ENCODE data around the gene CENPC. TPM values are rescaled to one million over a fixed set of nuclear protein-coding genes. Genes with fewer than 3 reads are reported as not detected.

The CENPC gene
- polyA plus RNA-seq, 2 of the 4 experiments (the other 2 are of a cell fraction), result 5.6 to 9.0 TPM

- ATAC-seq (no peak), FAIRE-seq (no peak), DNase-seq (ENCODE audit: low read depth in 1 of 2, low spot score in 1 of 2) (no peak)
- ChIA-PET POLR2A (no interaction called here), CTCF (no interaction called here)
- H3K27ac ChIP-seq, result no peak overlapping the region
- 36% methylated on average over 2 of the region's 2 CpGs for WGBS (ENCODE audit: missing lambda C conversion rate)
- no peak overlapping the region for H3K4me3 ChIP-seq
- H3K4me2 ChIP-seq, result no peak overlapping the region
- TF ChIP-seq CEBPB (IDR thresholded peaks at IDR 0.05), result no peak
- no peak for TF ChIP-seq BHLHE40 (IDR thresholded peaks at IDR 0.05; ENCODE audit: low read depth, low read length)
- TF ChIP-seq, protein P1, sequence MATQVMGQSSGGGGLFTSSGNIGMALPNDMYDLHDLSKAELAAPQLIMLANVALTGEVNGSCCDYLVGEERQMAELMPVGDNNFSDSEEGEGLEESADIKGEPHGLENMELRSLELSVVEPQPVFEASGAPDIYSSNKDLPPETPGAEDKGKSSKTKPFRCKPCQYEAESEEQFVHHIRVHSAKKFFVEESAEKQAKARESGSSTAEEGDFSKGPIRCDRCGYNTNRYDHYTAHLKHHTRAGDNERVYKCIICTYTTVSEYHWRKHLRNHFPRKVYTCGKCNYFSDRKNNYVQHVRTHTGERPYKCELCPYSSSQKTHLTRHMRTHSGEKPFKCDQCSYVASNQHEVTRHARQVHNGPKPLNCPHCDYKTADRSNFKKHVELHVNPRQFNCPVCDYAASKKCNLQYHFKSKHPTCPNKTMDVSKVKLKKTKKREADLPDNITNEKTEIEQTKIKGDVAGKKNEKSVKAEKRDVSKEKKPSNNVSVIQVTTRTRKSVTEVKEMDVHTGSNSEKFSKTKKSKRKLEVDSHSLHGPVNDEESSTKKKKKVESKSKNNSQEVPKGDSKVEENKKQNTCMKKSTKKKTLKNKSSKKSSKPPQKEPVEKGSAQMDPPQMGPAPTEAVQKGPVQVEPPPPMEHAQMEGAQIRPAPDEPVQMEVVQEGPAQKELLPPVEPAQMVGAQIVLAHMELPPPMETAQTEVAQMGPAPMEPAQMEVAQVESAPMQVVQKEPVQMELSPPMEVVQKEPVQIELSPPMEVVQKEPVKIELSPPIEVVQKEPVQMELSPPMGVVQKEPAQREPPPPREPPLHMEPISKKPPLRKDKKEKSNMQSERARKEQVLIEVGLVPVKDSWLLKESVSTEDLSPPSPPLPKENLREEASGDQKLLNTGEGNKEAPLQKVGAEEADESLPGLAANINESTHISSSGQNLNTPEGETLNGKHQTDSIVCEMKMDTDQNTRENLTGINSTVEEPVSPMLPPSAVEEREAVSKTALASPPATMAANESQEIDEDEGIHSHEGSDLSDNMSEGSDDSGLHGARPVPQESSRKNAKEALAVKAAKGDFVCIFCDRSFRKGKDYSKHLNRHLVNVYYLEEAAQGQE (IDR thresholded peaks at IDR 0.05), result no peak
- TF ChIP-seq, protein P2, sequence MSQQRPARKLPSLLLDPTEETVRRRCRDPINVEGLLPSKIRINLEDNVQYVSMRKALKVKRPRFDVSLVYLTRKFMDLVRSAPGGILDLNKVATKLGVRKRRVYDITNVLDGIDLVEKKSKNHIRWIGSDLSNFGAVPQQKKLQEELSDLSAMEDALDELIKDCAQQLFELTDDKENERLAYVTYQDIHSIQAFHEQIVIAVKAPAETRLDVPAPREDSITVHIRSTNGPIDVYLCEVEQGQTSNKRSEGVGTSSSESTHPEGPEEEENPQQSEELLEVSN (IDR thresholded peaks at IDR 0.05; ENCODE audit: borderline replicate concordance, low read depth), result no peak
- 0 out of 3 replicates have a peak, but pooled peaks cover 4% of the 10 kb centered on the region for H3K4me1 ChIP-seq
- H3K9me3 ChIP-seq, result no peaks in the 10 kb centered on the region
Observed at GRCh38 chr4:67437974-67438713, 107.2 kb downstream of the CENPC start.

GRCh38 chr4:67436742-67437141, 108.6 kb downstream of the CENPC start:
- POLR2A ChIA-PET, result no interaction called here
- ATAC-seq (no peak), FAIRE-seq (no peak), DNase-seq (ENCODE audit: low read depth in 1 of 2, low spot score in 1 of 2) (no peak)
- 77% methylated on average over 2 of the region's 2 CpGs for WGBS (ENCODE audit: missing lambda C conversion rate)
- CTCF ChIA-PET, result no interaction called here
- TF ChIP-seq, protein P3, sequence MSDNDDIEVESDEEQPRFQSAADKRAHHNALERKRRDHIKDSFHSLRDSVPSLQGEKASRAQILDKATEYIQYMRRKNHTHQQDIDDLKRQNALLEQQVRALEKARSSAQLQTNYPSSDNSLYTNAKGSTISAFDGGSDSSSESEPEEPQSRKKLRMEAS (IDR thresholded peaks at IDR 0.05), result no peak
- TF ChIP-seq ZC3H11A (IDR thresholded peaks at IDR 0.05) (no peak), SREBF2 (IDR thresholded peaks at IDR 0.05) (no peak), RAD21 (conservative IDR thresholded peaks at IDR 0.05 in 1 of 2, IDR thresholded peaks at IDR 0.05 in 1 of 2) (no peak), FOSL2 (IDR thresholded peaks at IDR 0.05) (no peak), FOSL2 (CRISPR knock-in tag; IDR thresholded peaks at IDR 0.05) (no peak), HOXA7 (CRISPR knock-in tag; IDR thresholded peaks at IDR 0.05) (no peak), KDM1A (IDR thresholded peaks at IDR 0.05; ENCODE audit: low read depth) (no peak), ESRRA (IDR thresholded peaks at IDR 0.05; ENCODE audit: borderline replicate concordance, low read length) (no peak), EHF (CRISPR knock-in tag; IDR thresholded peaks at IDR 0.05) (no peak)
- Histone ChIP-seq H3K9me3 (no peaks in the 10 kb centered on the region), H3K27ac (no peak overlapping the region), H3K4me1 (0 out of 3 replicates have a peak, but pooled peaks cover 4% of the 10 kb centered on the region), H3K4me2 (no peak overlapping the region), H3K4me3 (no peak overlapping the region)

GRCh38 chr4:67430989-67431388, 114.3 kb downstream of the CENPC start:
- Histone ChIP-seq H3K27ac (no peak overlapping the region), H3K4me1 (no peaks in the 10 kb centered on the region), H3K4me2 (no peak overlapping the region), H3K9me3 (no peaks in the 10 kb centered on the region), H3K4me3 (no peak overlapping the region)
- CTCF ChIA-PET, result no interaction called here
- POLR2A ChIA-PET, result no interaction called here
- TF ChIP-seq FOSL2 (IDR thresholded peaks at IDR 0.05), result no peak
- no peak for TF ChIP-seq FOSL2 (CRISPR knock-in tag; IDR thresholded peaks at IDR 0.05)
- TF ChIP-seq GATA3 (IDR thresholded peaks at IDR 0.05; ENCODE audit: borderline replicate concordance), result no peak
- TF ChIP-seq MAFK (IDR thresholded peaks at IDR 0.05; ENCODE audit: partially characterized antibody), result peak; percentile 94
- DNase-seq (ENCODE audit: low read depth in 1 of 2, low spot score in 1 of 2) (no peak), FAIRE-seq (no peak), ATAC-seq (no peak)
- WGBS (ENCODE audit: missing lambda C conversion rate), result 0% methylated on average over 1 of the region's 1 CpG

DNA sequence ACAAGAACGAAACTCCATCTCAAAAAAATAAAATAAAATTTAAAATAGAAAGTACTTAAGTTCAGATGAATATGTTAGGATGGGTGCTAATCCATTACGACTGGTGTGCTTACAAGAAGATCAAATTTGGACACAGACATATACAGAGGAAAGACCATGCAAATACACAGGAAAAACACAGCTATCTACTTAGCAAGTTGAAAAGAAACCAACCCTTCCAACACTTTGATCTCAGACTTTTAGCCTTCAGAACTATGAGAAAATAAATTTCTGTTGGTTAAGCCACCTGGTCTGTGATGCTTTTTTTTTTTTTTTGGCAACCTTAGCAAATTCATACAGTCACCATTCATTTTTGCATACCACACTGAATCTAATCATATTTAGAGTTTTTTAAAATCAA, 116.5 kb downstream of the CENPC start:
- POLR2A ChIA-PET, result no interaction called here
- ATAC-seq (no peak), FAIRE-seq (no peak), DNase-seq (ENCODE audit: low read depth in 1 of 2, low spot score in 1 of 2) (no peak)
- CTCF ChIA-PET, result no interaction called here
- no peaks in the 10 kb centered on the region for H3K9me3 ChIP-seq
- H3K4me1 ChIP-seq, result no peaks in the 10 kb centered on the region
- TF ChIP-seq RARB (CRISPR knock-in tag; IDR thresholded peaks at IDR 0.05) (no peak), MAZ (IDR thresholded peaks at IDR 0.05; ENCODE audit: borderline replicate concordance, low read depth, low read length) (no peak), BHLHE40 (IDR thresholded peaks at IDR 0.05; ENCODE audit: low read depth, low read length) (no peak), MYC (IDR thresholded peaks at IDR 0.05; ENCODE audit: borderline replicate concordance, low read length) (no peak), FOXS1 (CRISPR knock-in tag; IDR thresholded peaks at IDR 0.05) (no peak), CBX2 (IDR thresholded peaks at IDR 0.05; ENCODE audit: borderline replicate concordance, low read depth) (no peak), CHD2 (IDR thresholded peaks at IDR 0.05; ENCODE audit: low read length, partially characterized antibody) (no peak), HOXB5 (CRISPR knock-in tag; IDR thresholded peaks at IDR 0.05) (no peak), BCL3 (IDR thresholded peaks at IDR 0.05) (no peak), NFE2L2 (conservative IDR thresholded peaks at IDR 0.05; ENCODE audit: low read length) (no peak), RAD21 (conservative IDR thresholded peaks at IDR 0.05 in 1 of 2, IDR thresholded peaks at IDR 0.05 in 1 of 2) (no peak), HDAC2 (IDR thresholded peaks at IDR 0.05) (no peak)
- H3K4me3 ChIP-seq, result no peak overlapping the region
- no peak overlapping the region for H3K27ac ChIP-seq
- H3K4me2 ChIP-seq, result no peak overlapping the region
- WGBS (ENCODE audit: missing lambda C conversion rate), result 76% methylated on average over 2 of the region's 2 CpGs

All from A549 (cell line).